GM20431 (cell line): ENCODE measurements around the gene ARL3.
"Not testable (repeated sequence)": the region's sequence is repeated elsewhere in the genome, so short reads cannot be mapped to it uniquely, and the experiment has no call there.

Experiments
- in situ Hi-C: fragments of 300-500 bp; cut with MseI, MboI; formaldehyde crosslinking; loops from one replicate; pipeline ENCODE4 v1.15.0; 2020; ENCODE audit warnings: low sequenced_read_pairs; ENCODE audit not compliant: unreplicated experiment

Gene ARL3

GRCh38 chr10:102675666-102676533, 38.3 kb downstream of the ARL3 start:
- in situ Hi-C loops: no loop called here

- in situ Hi-C loops: no loop called here
Measured at GRCh38 chr10:102675011-102675665, 39.1 kb downstream of the ARL3 start.

GRCh38 chr10:102674566-102674965, 39.6 kb downstream of the ARL3 start:
- in situ Hi-C loops: no loop called here

- in situ Hi-C loops: no loop called here
Measured at GRCh38 chr10:102673819-102674511, 40.2 kb downstream of the ARL3 start.

GRCh38 chr10:102673236-102673818, 40.9 kb downstream of the ARL3 start:
- in situ Hi-C loops: no loop called here

- in situ Hi-C loops: no loop called here
Measured at GRCh38 chr10:102670871-102671434, 43.2 kb downstream of the ARL3 start.

GRCh38 chr10:102670065-102670670, 44.0 kb downstream of the ARL3 start:
- in situ Hi-C loops: no loop called here

GRCh38 chr10:102669206-102670064, 44.8 kb downstream of the ARL3 start:
- in situ Hi-C loops: no loop called here

- in situ Hi-C loops: no loop called here
Measured at GRCh38 chr10:102668326-102669107, 45.7 kb downstream of the ARL3 start.

GRCh38 chr10:102667411-102667810, 46.8 kb downstream of the ARL3 start:
- in situ Hi-C loops: not testable (repeated sequence)

GRCh38 chr10:102665904-102666509, 48.2 kb downstream of the ARL3 start:
- in situ Hi-C loops: no loop called here

- in situ Hi-C loops: no loop called here
Measured at GRCh38 chr10:102661658-102662028, 52.6 kb downstream of the ARL3 start.

GRCh38 chr10:102660888-102661657, 53.1 kb downstream of the ARL3 start:
- in situ Hi-C loops: no loop called here

GRCh38 chr10:102658802-102659201, 55.4 kb downstream of the ARL3 start:
- in situ Hi-C loops: no loop called here

- in situ Hi-C loops: no loop called here
Measured at GRCh38 chr10:102657984-102658724, 56.0 kb downstream of the ARL3 start.

GRCh38 chr10:102657451-102657850, 56.7 kb downstream of the ARL3 start:
- in situ Hi-C loops: no loop called here
